Suprapubic skin (tissue), 3 donors: ENCODE results near the gene FOSL1.

Source experiments
- EP300 ChIP-seq: sonication (generic); formaldehyde crosslinking; IDR thresholded peaks from one replicate; pipeline ENCODE4 v1.6.1; 2017; ENCODE audit warnings: antibody characterized with exemption
- TF ChIP-seq, protein P1 (sequence below), 2 donors: fragments of 200-600 bp in 1 of 2; fragments of 450-650 bp in 1 of 2; sonication (generic) in 1 of 2; IDR thresholded peaks; one replicate each; pipeline ENCODE4 v1.5.1; 2016 to 2019; ENCODE audit warnings: antibody characterized with exemption in 2 of 2, mild to moderate bottlenecking in 1 of 2, moderate library complexity in 1 of 2

DNA sequence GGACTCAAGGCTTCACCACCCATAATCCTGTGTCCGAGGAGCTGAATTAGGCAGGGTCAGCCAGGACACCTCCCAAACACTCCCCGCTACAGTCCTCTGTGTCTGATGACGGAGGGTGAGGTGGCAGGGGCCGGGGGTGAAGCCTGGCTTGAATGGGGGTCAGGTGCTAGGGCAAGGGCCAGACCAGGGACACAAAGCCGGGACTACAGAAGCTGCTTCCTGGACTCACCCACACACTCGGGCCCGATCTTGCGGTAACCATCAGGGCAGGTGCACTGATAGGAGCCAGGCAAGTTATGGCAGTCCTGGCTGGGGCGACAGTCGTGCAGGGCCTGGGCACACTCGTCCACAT is 29.9 kb downstream of the FOSL1 start:
- TF ChIP-seq, protein P1, sequence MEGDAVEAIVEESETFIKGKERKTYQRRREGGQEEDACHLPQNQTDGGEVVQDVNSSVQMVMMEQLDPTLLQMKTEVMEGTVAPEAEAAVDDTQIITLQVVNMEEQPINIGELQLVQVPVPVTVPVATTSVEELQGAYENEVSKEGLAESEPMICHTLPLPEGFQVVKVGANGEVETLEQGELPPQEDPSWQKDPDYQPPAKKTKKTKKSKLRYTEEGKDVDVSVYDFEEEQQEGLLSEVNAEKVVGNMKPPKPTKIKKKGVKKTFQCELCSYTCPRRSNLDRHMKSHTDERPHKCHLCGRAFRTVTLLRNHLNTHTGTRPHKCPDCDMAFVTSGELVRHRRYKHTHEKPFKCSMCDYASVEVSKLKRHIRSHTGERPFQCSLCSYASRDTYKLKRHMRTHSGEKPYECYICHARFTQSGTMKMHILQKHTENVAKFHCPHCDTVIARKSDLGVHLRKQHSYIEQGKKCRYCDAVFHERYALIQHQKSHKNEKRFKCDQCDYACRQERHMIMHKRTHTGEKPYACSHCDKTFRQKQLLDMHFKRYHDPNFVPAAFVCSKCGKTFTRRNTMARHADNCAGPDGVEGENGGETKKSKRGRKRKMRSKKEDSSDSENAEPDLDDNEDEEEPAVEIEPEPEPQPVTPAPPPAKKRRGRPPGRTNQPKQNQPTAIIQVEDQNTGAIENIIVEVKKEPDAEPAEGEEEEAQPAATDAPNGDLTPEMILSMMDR (IDR thresholded peaks at IDR 0.05) = no peak
- no peak for TF ChIP-seq EP300
